AG20443 (cell line): Measurements from ENCODE around the gene WWOX.

Experiments used
- DNase-seq: peaks from one replicate; pipeline ENCODE4 v3.0.0; 2012; ENCODE audit warnings: low spot score, mixed read lengths

Gene WWOX

GRCh38 chr16:78862022-78862421, 762.6 kb downstream of the WWOX start:
- DNase-seq: no peak

DNA sequence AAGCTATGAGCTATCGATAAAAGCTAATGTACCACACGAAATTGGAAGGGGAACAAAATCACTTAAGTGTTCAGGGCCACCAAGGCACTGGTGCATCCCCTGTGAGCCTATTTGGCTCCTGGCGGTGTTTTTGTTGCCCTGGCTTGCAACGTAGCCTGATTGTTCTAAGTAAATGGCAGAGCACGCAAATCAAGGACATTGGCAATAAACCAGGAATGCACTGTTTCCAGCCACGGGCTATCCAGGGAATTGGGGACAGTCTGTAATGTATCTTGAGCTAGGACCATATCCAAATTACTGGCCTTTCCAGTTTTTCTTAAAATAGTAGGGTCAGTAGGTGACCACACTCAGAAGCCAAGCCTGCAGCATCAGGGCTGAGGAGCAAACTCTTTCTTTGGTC, 767.1 kb downstream of the WWOX start:
- DNase-seq: no peak

DNA sequence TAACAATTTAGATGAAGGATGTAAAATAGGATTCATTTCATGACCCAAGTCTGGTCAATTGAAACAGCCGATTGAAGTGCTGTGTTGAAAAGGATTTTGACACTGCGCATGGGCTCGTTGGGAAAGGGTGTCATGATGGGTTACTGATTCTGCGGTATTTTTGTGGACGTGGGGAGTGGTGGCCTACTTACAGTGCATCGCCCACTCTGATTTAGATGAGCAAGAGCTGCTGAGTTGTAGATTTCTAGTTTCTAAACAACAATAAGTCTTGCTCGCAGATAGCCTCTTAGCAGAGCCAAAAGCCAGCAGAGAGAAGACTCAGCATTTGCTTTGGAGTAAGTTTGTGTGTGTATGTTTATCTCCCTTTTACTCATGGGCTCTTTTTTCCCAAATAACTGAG, 770.0 kb downstream of the WWOX start:
- no peak for DNase-seq

- no peak for DNase-seq
Observed at GRCh38 chr16:78871241-78871640, 771.8 kb downstream of the WWOX start.

DNA sequence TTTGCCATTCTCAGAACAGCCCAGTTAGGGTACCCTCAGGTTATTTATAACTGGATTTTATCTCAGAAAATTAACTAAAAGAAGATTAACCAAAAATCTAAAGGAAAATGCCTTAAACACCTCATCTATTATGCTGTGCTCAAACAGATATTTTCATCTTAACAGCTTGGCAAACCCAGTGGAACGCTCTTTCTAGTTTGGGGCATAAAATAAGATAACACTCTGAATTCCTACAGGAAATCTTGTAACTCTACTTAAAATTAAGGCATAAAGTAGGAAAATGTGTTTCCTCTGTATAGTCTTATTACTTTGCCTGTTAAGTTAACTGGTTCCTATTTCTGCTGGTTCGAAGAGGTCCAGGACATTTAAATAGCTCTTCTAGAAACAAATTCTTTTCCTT, 777.2 kb downstream of the WWOX start:
- no peak for DNase-seq

DNA sequence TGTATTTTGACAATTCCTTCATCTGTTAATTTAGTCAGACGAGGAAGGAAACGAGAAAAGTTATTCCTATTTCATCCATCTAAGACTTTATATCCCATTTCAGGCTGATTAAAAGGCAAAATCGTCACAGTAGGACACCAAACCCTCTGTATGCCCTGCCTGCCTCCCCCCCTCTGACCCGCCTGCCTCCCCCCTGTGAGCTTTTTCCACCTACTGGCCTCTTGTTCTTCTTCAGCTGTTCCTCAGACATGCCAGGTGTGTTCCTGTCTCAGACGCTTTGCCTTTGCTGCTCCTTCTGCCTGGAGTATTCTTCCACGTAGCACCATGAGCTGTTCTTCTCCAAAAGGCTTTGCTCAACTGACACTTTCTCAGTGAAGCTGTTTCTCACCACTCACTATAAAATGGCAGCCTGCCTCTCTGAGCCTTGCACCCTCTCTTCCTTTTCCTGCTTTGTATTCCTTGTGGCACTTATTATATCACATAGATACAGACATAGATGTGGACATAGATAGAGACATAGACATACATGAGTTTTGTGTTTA, 777.7 kb downstream of the WWOX start:
- DNase-seq: no peak

GRCh38 chr16:78878570-78878969, 779.1 kb downstream of the WWOX start:
- no peak for DNase-seq

DNA sequence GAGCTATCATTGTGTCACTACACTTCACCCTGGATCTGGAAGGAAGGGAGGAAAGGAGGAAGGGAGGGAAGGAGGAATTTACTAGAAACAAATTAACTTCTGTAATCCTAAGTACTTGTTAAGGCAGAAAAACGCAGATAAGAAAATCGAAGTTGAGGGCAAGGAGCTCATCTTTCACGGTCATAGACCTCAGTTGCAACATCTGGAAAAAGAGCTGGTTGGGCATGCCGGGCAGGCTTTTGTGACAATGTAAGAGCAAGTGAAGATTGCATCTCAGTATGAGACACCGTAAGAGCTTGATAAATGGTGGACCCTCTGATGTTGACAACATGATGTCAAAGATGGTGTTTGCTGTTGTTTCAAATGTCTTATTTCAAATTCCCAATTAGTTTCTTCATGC, 779.6 kb downstream of the WWOX start:
- no peak for DNase-seq

- DNase-seq: no peak
Observed at GRCh38 chr16:78882150-78882549, 782.7 kb downstream of the WWOX start.

DNA sequence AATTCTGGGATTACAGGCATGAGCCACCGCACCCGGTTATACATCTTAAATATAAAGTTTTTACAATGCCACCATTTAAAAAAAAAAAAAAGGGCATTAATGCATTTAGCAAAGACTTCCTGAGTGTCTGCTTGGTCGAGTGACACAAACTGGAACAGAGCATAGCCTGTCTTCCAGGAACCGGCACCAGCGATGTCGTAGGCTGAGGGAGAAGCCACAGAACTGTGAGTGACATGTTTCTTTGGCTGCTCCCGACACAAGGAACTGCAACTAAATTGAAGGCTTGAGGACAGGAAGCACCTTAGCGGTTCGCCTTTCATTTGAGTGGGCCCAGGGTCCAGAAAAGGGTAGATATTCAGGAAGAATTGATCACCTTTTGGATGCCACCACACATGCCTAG, 783.3 kb downstream of the WWOX start:
- no peak for DNase-seq

DNA sequence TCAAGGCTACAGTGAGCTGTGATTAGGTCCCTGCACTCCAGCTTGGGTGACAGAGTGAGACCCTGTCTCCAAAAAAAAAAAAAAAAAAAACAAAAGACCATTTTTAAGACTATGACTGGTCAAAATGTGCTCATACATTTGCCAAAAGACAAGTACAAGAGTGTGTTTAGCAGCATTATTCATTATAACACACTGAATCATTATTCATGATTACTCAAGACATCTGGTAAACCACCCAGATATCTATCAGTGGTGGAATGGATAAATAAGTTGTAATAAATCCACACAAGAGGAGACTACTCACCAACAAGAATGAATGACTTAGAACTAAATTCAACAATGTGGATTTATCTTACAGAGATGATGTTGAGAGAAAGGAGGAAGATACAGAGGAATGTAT, 784.8 kb downstream of the WWOX start:
- DNase-seq: no peak

GRCh38 chr16:78889346-78889745, 789.9 kb downstream of the WWOX start:
- no peak for DNase-seq

DNA sequence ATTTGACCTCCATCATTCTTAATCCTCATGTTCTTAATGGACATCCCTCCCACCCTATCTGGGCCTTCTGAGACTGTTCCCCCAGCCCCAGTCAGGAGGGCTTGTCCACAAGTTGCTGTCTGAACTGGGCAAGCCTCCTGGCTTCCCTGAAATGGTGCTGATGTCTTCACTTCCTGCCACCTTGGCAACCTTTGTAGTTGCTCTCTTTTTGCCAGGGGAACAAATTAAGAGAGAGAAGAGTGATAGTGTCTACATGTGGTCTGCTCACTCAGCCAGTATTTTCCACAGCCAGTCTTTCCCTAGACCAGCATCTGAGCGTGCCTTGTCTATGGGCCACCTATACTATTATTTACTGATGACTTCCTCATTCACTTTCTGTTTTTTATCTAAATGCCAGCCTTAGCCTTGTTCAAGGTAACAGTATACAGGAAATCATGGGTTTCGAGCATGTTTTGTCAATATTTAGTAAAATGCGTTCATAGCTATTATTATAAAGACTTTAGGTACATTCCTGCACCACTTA, 791.0 kb downstream of the WWOX start:
- no peak for DNase-seq

DNA sequence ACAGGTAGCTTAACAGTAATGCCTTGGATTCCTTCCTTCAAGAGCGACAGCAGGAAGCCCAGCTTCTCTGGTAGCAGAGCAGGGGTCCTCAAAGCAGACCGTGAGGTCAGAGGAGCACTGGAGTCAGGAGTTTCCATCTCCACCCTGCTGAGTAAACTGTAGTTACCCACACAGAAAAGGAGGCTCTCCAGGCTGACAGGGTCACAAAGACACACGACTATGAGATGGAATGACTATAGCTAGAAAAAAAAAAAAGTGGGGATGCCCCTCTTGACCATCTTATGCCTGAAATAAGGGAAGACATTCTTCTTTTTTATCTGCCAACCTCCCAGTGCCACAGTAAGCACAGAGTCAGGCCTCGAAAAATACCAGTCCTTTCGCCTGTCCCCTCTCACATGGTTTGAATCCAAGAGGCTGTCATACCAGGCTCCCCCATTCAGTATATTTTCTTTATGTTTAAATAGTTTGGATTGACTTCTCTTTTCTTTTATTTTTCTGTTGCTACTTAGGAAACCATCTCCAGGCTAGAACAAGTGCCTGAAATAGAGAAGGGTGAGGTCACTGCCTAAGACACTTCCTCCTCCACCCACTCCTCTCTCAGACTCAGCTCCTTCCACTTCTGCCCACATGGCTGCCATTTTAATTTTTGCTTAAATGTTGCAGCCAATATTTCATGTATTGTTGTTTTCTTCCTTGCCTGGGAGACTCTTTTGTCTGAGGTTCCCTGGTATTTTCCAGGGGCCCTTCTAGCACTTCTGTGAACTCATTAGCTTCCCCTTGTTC, 793.7 kb downstream of the WWOX start:
- DNase-seq: no peak

DNA sequence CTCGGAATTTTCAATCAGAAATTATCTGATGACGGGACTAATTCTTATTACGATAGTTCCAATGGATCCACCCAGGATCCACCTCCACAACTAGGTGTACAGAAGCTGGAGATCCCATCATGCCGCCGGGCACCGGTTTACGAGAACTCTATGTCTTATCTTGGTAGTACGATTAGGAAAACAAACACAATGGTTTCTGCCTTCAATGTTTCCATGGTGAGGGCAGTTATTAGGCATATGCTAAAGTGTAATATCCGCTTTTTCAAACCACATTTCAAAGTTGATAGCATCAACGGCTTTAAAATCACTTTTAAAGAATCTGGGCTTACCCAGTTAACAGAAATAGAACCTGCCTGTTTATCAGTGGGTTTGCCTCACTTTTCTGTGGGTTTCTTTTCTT, 795.4 kb downstream of the WWOX start:
- no peak for DNase-seq

DNA sequence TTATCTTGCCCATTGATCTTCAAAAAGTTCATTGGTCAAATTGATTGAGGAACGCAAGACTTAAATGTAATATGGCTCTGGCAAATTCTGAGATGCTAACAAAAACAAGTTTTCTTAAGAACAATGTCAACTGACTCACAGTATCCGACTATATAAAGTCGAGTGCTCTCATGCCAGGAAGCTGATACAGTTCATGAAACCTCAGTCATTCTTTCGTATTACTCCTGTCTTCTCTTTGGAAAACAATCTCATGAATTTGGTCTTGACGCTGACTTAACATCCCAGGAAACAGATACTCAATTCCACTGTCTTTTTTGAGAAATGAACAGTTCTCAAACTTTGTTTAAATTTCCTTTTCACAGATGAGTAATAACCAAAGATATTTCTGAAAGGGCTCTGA, 796.2 kb downstream of the WWOX start:
- no peak for DNase-seq

DNA sequence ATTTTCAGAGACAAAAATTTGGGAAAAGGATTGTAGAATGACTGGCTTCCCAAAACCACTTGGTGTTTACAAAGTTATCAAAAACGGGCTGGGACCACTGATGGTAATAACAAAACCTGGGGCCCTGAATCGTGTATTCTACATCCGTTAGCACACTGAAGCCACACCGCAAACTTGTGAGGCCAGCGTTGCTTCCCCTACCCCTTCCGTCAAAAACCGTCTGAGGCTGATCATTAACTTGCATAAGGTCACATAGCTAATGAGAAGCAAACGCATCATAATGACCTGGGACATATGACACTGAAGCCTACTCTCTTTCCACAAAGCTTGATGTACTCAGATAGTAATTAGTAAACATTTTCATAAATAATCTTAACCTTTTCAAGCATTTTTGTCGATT, 796.8 kb downstream of the WWOX start:
- no peak for DNase-seq

- DNase-seq: no peak
Observed at GRCh38 chr16:78897299-78897698, 797.8 kb downstream of the WWOX start.

DNA sequence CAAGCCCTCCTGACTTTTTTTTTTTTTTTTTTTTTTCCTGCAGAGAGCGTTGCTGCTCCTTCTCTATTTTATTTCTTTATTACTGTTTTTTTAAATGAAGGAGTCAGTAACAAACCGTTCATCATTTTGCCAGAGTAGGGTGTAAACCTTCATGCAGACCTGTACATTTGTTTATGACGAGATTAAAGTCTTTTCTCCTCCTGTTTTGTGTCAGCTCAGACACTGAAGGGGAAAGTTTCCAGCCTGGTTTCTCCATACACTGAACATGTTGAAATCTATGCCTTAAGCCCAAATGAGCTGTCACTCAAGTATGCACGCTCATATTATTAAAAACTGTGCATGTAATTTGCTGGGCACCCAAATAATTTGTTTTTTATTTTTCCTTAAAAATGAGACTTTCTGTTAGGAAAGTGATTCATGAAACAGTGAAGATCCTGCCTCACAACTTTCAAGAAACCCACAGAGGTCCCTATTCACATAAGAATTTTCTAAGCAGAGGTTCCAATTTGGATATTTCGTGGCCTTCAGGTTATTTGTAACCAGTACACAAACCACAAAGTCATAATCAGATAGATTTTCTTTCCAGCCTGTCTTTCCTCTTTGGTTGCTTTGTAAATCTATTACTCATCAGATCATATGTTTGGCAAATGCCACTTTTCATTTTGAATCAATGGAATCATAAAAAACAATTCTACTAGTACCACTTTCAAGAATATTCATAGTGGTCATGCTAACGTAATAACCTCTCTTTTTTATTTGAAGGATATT, 800.8 kb downstream of the WWOX start:
- DNase-seq: no peak

DNA sequence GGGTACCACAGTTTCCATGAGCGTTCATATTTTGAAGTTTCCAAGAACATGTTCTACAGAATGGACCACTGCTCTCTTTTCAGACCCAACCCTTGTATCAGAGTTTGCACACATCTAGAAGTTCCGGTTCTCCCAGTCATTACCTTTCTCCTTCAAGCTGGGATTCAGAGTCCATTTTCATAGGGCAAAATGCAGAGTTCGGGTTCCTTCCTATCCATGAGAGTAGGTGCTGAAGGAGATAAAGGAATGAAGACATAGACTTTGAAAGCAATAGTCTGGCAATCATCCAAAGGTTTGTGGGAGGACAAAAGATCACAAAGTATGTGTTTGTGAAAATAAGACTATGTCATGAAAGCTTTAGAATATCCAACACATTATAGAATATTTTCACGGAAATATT, 801.5 kb downstream of the WWOX start:
- no peak for DNase-seq

DNA sequence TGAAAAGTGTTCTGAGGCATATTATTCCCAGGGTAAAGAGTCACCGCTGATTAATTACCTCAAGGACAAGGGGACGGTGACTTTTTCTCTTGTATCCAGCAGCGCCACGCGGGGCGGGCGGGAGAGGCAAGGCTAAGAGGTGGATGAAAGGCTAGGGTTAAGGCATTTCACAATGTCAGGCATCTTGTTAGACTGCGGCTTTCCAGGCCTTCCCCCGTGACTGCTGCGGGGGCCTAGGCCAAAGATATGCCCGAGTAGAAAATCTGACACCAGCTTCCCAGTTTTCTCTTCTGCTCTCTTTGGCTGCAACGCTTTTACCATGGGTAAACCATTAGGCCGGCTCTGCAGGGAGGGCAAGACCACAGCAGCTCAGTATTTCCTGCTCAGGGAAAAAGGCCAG, 802.9 kb downstream of the WWOX start:
- DNase-seq: no peak

DNA sequence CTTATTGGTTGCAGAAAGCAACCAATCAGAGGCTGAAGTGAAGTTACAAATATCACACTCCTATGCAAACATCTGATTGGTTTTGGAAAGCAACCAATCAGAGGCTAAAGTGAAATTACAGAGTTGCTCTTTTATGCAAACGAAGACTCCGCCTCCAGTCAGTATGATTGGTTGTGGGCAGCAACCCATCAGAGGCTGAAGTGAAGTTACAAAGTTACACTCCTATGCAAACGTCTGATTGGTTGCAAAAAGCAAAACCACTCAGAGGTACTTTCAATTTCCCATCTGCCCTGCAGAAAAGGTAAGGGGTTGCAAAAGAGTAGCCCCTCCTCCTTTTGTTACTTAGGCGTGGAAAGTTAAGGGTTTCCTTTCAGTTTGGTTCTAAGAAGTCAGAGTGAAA, 803.8 kb downstream of the WWOX start:
- DNase-seq: no peak

DNA sequence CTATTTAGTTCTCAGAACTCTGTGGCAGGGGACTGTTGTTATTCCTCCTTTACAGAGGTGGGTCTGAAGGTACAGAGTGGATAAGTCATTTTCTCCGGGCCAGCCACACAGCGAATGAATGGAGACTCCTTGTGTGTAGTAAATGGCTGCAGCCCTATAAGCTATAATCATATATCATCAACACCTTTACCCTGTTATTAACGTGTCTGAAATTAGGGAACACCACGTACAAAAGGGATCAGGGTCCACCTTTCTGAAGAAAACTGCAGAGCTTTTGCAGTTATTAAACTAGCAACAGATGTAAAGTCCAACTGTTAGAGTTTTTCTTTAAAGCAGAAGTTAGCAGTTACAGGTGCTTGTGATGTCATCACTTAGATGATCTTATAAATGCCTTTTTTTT, 804.4 kb downstream of the WWOX start:
- no peak for DNase-seq
